Muscle layer of colon (tissue), 2 donors: ENCODE data around the gene POLA2.

Experiments
- H3K27ac ChIP-seq: one replicate; pipeline ENCODE4 v1.7.0; 2013; ENCODE audit warnings: low read depth, mild to moderate bottlenecking, low read length, moderate library complexity
- H3K27me3 ChIP-seq, 2 donors: one replicate each; pipeline ENCODE4 v1.7.0; 2013; ENCODE audit warnings: low read length in 2 of 2, mild to moderate bottlenecking in 2 of 2; ENCODE audit not compliant: insufficient read depth in 2 of 2, control insufficient read depth in 1 of 2
- H3K36me3 ChIP-seq: one replicate; pipeline ENCODE4 v1.7.0; 2013; ENCODE audit warnings: mild to moderate bottlenecking, low read length; ENCODE audit not compliant: insufficient read depth
- H3K4me1 ChIP-seq: one replicate; pipeline ENCODE4 v1.7.0; 2013; ENCODE audit warnings: mild to moderate bottlenecking, low read length; ENCODE audit not compliant: insufficient read depth
- H3K4me3 ChIP-seq, 2 donors: one replicate each; pipeline ENCODE4 v1.7.0; 2013; ENCODE audit warnings: low read length in 2 of 2, low read depth in 1 of 2, mild to moderate bottlenecking in 1 of 2, moderate library complexity in 1 of 2
- H3K9ac ChIP-seq: one replicate; pipeline ENCODE4 v1.7.0; 2013; ENCODE audit warnings: low read length
- H3K9me3 ChIP-seq: one replicate; pipeline ENCODE4 v1.7.0; 2013; ENCODE audit warnings: mild to moderate bottlenecking, low read length
- donor health status: abdominal sarcoma.
- donor health status: Adenocarcinoma of cecum.

The POLA2 gene, protein sequence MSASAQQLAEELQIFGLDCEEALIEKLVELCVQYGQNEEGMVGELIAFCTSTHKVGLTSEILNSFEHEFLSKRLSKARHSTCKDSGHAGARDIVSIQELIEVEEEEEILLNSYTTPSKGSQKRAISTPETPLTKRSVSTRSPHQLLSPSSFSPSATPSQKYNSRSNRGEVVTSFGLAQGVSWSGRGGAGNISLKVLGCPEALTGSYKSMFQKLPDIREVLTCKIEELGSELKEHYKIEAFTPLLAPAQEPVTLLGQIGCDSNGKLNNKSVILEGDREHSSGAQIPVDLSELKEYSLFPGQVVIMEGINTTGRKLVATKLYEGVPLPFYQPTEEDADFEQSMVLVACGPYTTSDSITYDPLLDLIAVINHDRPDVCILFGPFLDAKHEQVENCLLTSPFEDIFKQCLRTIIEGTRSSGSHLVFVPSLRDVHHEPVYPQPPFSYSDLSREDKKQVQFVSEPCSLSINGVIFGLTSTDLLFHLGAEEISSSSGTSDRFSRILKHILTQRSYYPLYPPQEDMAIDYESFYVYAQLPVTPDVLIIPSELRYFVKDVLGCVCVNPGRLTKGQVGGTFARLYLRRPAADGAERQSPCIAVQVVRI

DNA sequence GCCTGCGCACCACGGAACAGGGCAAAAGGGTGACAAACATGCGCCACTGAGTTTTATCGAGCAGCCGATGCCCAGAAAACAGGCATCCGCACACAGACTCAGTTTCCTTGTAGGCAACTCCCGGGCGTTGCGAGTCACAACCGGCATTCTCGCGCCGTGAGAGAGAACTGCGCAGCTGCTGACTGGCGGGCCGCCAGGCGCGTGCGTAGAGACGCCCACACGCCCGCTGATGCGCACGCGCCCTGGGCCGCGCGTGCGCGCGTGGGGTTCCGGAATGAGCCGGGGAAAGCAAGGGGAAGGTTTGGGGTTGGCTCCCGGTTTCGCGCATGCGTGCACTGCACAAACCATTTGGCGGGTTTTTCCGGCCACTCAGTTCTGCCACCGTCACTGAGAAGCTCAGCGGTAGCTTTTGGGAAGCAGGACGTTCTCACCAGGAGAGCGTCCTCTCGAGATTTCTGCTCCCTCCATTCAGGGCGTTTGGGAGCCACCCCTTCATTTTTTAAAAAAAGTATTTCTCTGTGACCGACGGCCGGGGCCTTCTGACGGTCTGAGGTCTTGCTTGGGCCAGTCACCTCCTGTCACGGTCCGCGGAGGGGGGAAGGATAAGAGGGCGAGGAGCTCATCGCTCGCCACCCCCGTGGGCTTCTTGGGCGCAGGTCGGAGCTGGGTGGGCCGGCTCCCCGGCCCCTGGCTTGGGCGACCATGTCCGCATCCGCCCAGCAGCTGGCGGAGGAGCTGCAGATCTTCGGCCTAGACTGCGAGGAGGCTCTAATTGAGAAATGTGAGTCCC lies at the start of gene POLA2:
TSS of gene POLA2 (plus strand) at position 372 of the 790 bp plus-strand sequence. CDS start at position 703, 331 bp downstream.
- H3K36me3 ChIP-seq, result no peaks in the 10 kb centered on the region
- no peaks in the 10 kb centered on the region for H3K27me3 ChIP-seq
- peaks cover 11% of the 10 kb centered on the region for H3K4me1 ChIP-seq
- peak within 1 kb of the TSS; percentile 94 for H3K27ac ChIP-seq
- H3K9ac ChIP-seq, result peak within 1 kb of the TSS; percentile 79
- H3K9me3 ChIP-seq, result no peaks in the 10 kb centered on the region
- peak within 1 kb of the TSS; percentile 69 to 73 for H3K4me3 ChIP-seq

DNA sequence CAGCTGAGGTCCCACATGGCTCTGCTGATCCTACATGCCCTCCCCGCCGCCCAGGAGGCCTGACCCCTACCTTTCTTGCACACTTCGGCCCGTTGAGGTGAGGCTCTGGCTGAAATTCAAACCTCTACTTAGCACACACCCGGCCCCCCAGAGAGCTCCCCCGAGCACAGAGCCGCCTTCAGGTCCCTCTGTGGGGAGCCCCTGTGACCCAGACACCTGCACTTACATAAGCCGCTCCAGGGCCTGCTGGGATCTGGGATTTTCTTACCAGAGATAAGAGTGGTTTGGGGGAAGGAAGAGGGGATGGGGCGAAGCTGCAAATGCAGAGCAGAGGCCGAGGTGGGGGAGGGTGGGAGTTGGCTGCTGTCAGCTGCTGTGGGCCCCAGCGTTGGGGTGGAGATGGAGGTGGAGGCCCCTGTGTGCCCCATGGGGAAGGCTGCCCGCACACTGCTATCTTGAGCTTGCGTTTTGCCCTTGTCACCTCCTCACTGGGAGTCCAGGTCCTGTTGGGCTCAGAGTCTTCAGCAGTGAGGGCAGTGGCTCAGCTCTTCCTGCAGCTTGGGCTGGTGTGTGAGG lies 49.4 kb upstream of the POLA2 start:
- peaks cover 37% of the 10 kb centered on the region for H3K36me3 ChIP-seq

DNA sequence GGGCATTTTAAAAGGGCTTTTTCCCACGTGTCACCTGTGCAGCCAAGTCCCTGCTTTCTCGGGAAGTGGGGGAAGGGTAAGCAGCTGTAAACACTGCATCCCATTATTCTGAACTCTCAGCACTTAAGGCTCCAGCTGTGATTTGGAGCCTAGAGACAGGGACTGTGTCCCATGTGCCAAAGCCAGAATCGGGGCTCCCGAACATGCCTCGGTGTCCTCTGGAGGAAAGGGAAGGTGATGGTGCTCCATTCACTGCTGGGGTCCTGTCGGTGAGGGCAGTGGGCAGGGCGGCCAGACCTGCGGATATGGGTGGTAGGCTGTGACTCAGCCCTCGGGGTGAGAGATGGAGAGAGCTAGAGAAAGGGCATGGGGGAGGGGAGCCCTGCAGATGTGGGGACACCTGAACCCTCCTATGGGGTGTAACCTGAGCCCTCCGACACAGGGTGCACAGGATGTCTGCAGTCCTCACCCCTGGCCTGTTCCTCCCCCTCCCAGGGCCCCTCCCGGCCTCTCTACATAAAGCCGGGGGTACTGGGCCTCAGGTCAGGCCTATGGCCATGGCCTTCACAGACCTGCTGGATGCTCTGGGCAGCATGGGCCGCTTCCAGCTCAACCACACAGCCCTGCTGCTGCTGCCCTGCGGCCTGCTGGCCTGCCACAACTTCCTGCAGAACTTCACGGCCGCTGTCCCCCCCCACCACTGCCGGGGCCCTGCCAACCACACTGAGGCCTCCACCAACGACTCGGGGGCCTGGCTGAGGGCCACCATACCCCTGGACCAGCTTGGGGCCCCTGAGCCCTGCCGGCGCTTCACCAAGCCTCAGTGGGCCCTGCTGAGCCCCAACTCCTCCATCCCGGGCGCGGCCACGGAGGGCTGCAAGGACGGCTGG lies 48.2 kb upstream of the POLA2 start:
- Histone ChIP-seq H3K9ac (no peak overlapping the region), H3K4me3 (no peak overlapping the region), H3K36me3 (peaks cover 31% of the 10 kb centered on the region), H3K27me3 (no peaks in the 10 kb centered on the region), H3K9me3 (no peaks in the 10 kb centered on the region), H3K27ac (no peak overlapping the region), H3K4me1 (peaks cover 3% of the 10 kb centered on the region)

More for the DNA sequence above, 49.4 kb upstream of the POLA2 start:
- Histone ChIP-seq H3K9ac (no peak overlapping the region), H3K9me3 (no peaks in the 10 kb centered on the region), H3K27ac (no peak overlapping the region), H3K4me1 (peaks cover 3% of the 10 kb centered on the region), H3K4me3 (no peak overlapping the region), H3K27me3 (no peaks in the 10 kb centered on the region)

DNA sequence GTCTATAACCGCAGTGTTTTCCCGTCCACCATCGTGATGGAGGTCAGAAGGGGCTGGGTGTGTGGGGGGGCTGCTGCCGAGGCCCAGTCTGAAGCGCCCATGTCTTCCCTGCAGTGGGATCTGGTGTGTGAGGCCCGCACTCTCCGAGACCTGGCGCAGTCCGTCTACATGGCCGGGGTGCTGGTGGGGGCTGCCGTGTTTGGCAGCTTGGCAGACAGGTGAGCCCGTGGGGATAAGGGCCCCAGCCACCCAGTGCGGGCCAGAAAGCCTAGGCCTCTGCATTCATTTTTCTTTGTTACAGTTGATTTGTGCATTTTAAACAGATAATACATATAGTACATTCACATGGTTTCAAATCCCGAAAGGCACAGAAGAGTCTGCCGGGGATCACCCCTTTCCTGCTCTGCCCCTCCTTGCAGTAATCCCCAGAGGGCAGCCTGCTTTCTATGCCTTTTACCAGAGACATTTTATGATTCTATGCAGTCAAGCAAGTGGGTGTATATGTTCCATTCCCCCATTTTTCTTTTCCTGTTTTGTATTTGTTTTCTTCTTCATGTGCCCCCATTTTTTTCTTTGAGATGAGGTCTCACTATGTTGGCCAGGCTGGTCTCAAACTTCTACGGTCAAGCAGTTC lies 47.4 kb upstream of the POLA2 start:
- no peak overlapping the region for H3K4me3 ChIP-seq
- H3K9ac ChIP-seq, result no peak overlapping the region
- peaks cover 3% of the 10 kb centered on the region for H3K4me1 ChIP-seq
- peaks cover 23% of the 10 kb centered on the region for H3K36me3 ChIP-seq
- H3K27ac ChIP-seq, result no peak overlapping the region
- no peaks in the 10 kb centered on the region for H3K9me3 ChIP-seq
- no peaks in the 10 kb centered on the region for H3K27me3 ChIP-seq

DNA sequence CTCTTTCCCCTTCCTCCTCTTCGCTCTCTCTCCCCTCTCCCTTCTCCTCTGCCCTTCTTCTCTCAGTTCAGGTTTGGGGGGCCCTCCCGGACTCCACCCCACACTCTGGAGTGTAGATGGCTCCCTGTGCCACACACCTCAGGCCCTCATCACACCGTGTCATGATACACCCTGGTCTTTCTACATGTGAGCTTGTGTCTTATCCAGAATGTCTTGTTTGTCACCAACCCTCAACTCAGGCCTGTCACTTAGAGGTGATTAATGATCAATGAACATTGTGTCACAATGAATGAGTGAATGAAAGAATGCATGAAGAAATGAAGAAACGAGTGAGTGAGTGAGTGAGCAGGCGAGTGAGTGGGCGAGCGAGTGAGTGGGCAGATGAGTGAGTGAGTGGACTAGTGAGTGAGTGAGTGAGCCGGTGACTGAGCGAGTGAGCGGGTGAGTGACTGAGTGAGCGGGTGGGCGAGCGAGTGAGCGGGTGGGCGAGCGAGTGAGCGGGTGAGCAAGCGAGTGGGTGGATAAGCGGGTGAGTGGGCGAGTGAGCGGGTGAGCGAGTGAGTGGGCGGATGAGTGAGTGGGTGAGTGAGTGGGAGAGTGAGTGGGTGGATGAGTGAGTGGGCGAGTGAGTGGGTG lies 46.2 kb upstream of the POLA2 start:
- Histone ChIP-seq H3K27ac (no peak overlapping the region), H3K27me3 (no peaks in the 10 kb centered on the region), H3K9me3 (no peaks in the 10 kb centered on the region), H3K36me3 (peaks cover 11% of the 10 kb centered on the region), H3K4me1 (peaks cover 3% of the 10 kb centered on the region), H3K9ac (no peak overlapping the region), H3K4me3 (no peak overlapping the region)

DNA sequence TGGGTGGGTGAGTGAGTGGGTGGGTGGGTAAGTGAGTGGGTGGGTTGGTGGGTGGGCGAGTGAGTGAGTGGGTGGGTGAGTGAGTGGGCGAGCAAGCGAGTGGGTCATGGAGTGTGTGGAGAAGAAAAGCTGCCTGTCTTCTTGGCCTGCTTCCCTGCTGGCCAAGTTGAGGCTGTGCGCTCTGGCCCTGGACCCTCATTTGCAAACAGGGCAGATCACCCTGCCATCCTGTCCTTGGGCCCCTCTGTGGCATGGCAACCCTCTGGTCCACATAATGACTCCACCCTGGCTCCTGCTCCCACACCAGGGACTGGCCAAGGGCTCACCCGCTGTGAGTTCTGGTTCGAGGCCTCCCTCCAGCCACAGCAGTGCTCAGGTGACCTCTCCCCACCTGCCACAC lies 44.9 kb upstream of the POLA2 start:
- H3K27ac ChIP-seq, result no peak overlapping the region
- H3K4me1 ChIP-seq, result peaks cover 3% of the 10 kb centered on the region
- no peak overlapping the region for H3K4me3 ChIP-seq

DNA sequence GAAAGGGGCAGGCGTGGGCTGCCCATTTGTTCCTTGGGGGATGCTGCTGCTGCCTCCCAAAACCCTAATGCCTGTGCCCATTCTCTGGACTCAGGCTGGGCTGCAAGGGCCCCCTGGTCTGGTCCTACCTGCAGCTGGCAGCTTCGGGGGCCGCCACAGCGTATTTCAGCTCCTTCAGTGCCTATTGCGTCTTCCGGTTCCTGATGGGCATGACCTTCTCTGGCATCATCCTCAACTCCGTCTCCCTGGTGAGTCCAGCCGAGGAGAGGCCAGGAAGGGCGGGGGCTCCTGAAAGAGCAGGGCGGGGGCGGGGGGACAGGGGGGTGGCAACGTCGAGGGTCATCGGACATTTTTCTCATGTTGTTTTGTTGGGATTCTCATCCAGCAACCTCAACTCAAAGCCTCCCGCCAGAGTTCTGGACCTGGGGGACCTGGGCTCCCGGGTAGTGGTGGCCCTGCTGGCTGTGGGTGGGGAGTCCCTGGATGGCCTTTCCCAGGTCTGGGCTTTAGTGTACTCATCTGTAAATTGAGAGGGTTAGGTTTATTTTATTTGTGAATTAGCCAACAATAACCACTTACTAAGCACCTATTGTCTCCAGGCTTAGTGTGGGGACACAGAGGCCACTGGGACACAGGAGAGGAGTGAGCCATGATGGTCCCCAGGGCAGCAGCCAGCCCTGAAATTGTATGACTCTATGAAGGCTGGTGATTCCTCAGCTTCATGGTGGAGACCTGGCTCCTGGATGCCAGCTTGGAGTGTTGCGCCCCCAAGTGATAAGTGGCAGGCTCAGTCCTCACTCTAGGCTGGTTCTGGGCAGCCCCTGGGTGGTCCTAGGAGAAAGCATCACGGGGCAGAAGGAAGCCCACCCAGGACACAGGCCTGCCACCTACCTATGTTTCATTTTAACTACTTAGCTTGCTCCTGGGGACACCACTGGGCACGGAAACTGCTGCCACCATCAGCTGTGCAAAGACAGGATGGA lies 44.0 kb upstream of the POLA2 start:
- Histone ChIP-seq H3K4me3 (no peak overlapping the region), H3K9ac (no peak overlapping the region)

More for the DNA sequence above, 44.9 kb upstream of the POLA2 start:
- Histone ChIP-seq H3K9ac (no peak overlapping the region), H3K27me3 (no peaks in the 10 kb centered on the region), H3K36me3 (no peaks in the 10 kb centered on the region), H3K9me3 (no peaks in the 10 kb centered on the region)

DNA sequence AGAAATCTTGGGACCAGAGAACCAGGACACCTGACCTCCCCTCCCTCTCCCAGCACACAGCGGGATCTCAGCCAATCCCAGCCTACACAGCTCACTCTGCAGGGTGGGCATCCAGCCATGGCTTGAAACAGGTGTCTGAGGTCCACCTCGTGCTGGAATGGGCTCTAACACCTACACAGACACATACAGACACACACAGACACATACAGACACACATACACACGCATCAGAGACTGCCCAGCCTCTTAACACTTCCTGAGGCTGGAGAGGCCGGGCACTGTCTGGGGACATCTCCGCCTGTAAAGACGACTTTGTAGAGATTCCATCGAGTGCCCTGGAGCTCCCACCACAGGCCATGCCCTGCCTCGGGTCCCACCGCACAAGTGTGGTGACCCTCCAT lies 43.3 kb upstream of the POLA2 start:
- Histone ChIP-seq H3K27ac (no peak overlapping the region), H3K9ac (no peak overlapping the region), H3K4me1 (peaks cover 1% of the 10 kb centered on the region), H3K36me3 (no peaks in the 10 kb centered on the region), H3K27me3 (no peaks in the 10 kb centered on the region), H3K9me3 (no peaks in the 10 kb centered on the region), H3K4me3 (no peak overlapping the region)

More for the DNA sequence above, 44.0 kb upstream of the POLA2 start:
- Histone ChIP-seq H3K9me3 (no peaks in the 10 kb centered on the region), H3K4me1 (peaks cover 3% of the 10 kb centered on the region), H3K27me3 (no peaks in the 10 kb centered on the region), H3K27ac (no peak overlapping the region), H3K36me3 (no peaks in the 10 kb centered on the region)

DNA sequence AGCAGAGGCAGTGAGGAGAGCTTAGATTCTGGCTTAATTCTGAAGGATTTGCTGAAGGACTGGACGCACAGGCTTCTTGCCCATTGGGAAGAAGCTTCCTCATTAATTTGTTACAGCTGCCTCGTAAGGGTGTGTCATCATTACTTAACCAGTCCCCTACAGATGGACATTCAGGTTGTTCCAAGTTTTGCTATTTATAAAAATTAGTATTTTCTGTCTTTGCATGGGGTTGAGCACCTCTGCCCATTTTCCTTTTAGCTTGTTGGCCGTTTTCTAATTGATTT lies 41.9 kb upstream of the POLA2 start:
- no peaks in the 10 kb centered on the region for H3K36me3 ChIP-seq
- no peaks in the 10 kb centered on the region for H3K27me3 ChIP-seq
- peaks cover under 1% of the 10 kb centered on the region for H3K4me1 ChIP-seq
- H3K27ac ChIP-seq, result no peak overlapping the region
- H3K9ac ChIP-seq, result no peak overlapping the region
- no peak overlapping the region for H3K4me3 ChIP-seq
- H3K9me3 ChIP-seq, result no peaks in the 10 kb centered on the region
